H1 (cell line): ENCODE data around the gene RPS19. TPM values are rescaled to one million over a fixed set of nuclear protein-coding genes. Genes with fewer than 3 reads are reported as not detected.

Source experiments
- ASH2L ChIP-seq: fragments of 200-600, 300-600 bp; sonication (generic); IDR thresholded peaks from one replicate; pipeline ENCODE4 v1.7.1; 2017; ENCODE audit warnings: low read length
- BRCA1 ChIP-seq: IDR thresholded peaks from 2 replicates; pipeline ENCODE4 v1.6.1; 2012; ENCODE audit warnings: low read depth, low read length, improper control_type of control experiment
- CREB1 ChIP-seq: IDR thresholded peaks from 2 replicates; pipeline ENCODE4 v1.6.1; 2012; ENCODE audit warnings: inconsistent platforms
- EGR1 ChIP-seq: IDR thresholded peaks from 2 replicates; pipeline ENCODE4 v1.6.1; 2011; ENCODE audit warnings: low read depth, low read length, borderline replicate concordance
- HDAC2 ChIP-seq, 2 experiments: fragments of 300-600 bp in 1 of 2; sonication (generic) in 1 of 2; IDR thresholded peaks; 2 replicates each; pipeline ENCODE4 v1.6.1; 2011 to 2012; ENCODE audit warnings: low read depth in 2 of 2, low read length in 2 of 2, mild to moderate bottlenecking in 2 of 2, moderate library complexity in 2 of 2, borderline replicate concordance in 1 of 2, inconsistent platforms in 1 of 2
- KDM1A ChIP-seq: fragments of 200-600, 300-600 bp; sonication (generic); IDR thresholded peaks from 2 replicates; pipeline ENCODE4 v1.7.1; 2016; ENCODE audit warnings: mild to moderate bottlenecking, low read length, borderline replicate concordance
- KDM5A ChIP-seq: fragments of 200-600 bp; IDR thresholded peaks from 2 replicates; pipeline ENCODE4 v1.7.1; 2012; ENCODE audit warnings: mild to moderate bottlenecking, low read length, inconsistent platforms, mixed read lengths
- PHF8 ChIP-seq: fragments of 200-600 bp; sonication (generic); conservative IDR thresholded peaks from 2 replicates; pipeline ENCODE4 v1.7.1; 2012; ENCODE audit warnings: low read depth, mild to moderate bottlenecking, inconsistent platforms, low read length, moderate library complexity
- POU5F1 ChIP-seq: IDR thresholded peaks from 2 replicates; pipeline ENCODE4 v1.6.1; 2011; ENCODE audit warnings: low read depth, mild to moderate bottlenecking, low read length, moderate library complexity
- RFX5 ChIP-seq: IDR thresholded peaks from 2 replicates; pipeline ENCODE4 v1.6.1; 2011; ENCODE audit warnings: low read depth, low read length, improper control_type of control experiment, borderline replicate concordance
- RNF2 ChIP-seq: fragments of 200-900, 300-1000 bp; sonication (generic); IDR thresholded peaks from 2 replicates; pipeline ENCODE4 v1.7.1; 2016; ENCODE audit warnings: borderline replicate concordance, low read depth, mild to moderate bottlenecking, antibody characterized with exemption, low read length; ENCODE audit not compliant: poor library complexity, severe bottlenecking; ENCODE audit errors: missing control alignments
- SAP30 ChIP-seq: fragments of 300-600 bp; sonication (generic); IDR thresholded peaks from 2 replicates; pipeline ENCODE4 v1.7.1; 2012; ENCODE audit warnings: low read length, moderate library complexity, mild to moderate bottlenecking, inconsistent platforms; ENCODE audit not compliant: insufficient read depth, insufficient replicate concordance
- SIN3A ChIP-seq, 2 experiments: IDR thresholded peaks in 1 of 2; conservative IDR thresholded peaks in 1 of 2; 2 replicates each; pipeline ENCODE4 v1.6.1; 2011 to 2012; ENCODE audit warnings: low read length in 2 of 2, improper control_type of control experiment in 1 of 2, low read depth in 1 of 2, mild to moderate bottlenecking in 1 of 2
- SIX5 ChIP-seq: IDR thresholded peaks from 2 replicates; pipeline ENCODE4 v1.6.1; 2011; ENCODE audit warnings: mild to moderate bottlenecking, low read depth, low read length
- SP1 ChIP-seq: IDR thresholded peaks from 2 replicates; pipeline ENCODE4 v1.6.1; 2011; ENCODE audit warnings: low read depth, low read length
- SRF ChIP-seq: IDR thresholded peaks from 2 replicates; pipeline ENCODE4 v1.6.1; 2011; ENCODE audit warnings: mild to moderate bottlenecking, low read depth, low read length, moderate library complexity
- SUZ12 ChIP-seq: fragments of 200-600 bp; sonication (generic); IDR thresholded peaks from 2 replicates; pipeline ENCODE4 v1.6.1; 2012; ENCODE audit warnings: mild to moderate bottlenecking, inconsistent platforms, low read length, moderate library complexity, mixed read lengths
- TAF1 ChIP-seq: IDR thresholded peaks from 2 replicates; pipeline ENCODE4 v1.6.1; 2011; ENCODE audit warnings: mild to moderate bottlenecking, low read depth, low read length
- TEAD4 ChIP-seq: IDR thresholded peaks from 2 replicates; pipeline ENCODE4 v1.6.1; 2012; ENCODE audit warnings: low read depth, low read length, inconsistent platforms, mixed read lengths
- ZNF274 ChIP-seq: IDR thresholded peaks from 2 replicates; pipeline ENCODE4 v1.7.0; 2012; ENCODE audit warnings: low read length, borderline replicate concordance; ENCODE audit errors: extremely low read depth
- polyA plus RNA-seq, 7 experiments: library from polyadenylated mRNA; depleted of rRNA in 3 of 7; stranded (reverse) in 5 of 7; unstranded in 2 of 7; fragments of >200 nt in 5 of 7; fragments of 200-250 nt in 2 of 7; gene quantifications; 1 replicate in 5 of 7; 2 replicates in 1 of 7; 4 replicates in 1 of 7; pipeline versions ENCODE4 v1.2.1 to v1.2.3, GENCODE V29; 2011 to 2013; ENCODE audit warnings: missing spikeins in 2 of 7, mixed read lengths in 2 of 7
- total RNA-seq: library from RNA; stranded (reverse); fragmentation: NEBNext Ultra II Directional; extraction: Animal tissue kit (Norgen Biotek cat#: 25700); gene quantifications from 2 replicates; pipeline ENCODE4 v1.2.1, GENCODE V29; 2021
- TF ChIP-seq, protein P1 (sequence below): IDR thresholded peaks from 2 replicates; pipeline ENCODE4 v1.6.1; 2011; ENCODE audit warnings: low read depth, mild to moderate bottlenecking, low read length; ENCODE audit not compliant: insufficient read depth

Gene RPS19
- total and polyA plus RNA-seq, 2 of the 8 experiments (the other 6 are each of a cell fraction or from before 2014, with no cell fraction given), result 2,817 to 5,751 TPM

DNA sequence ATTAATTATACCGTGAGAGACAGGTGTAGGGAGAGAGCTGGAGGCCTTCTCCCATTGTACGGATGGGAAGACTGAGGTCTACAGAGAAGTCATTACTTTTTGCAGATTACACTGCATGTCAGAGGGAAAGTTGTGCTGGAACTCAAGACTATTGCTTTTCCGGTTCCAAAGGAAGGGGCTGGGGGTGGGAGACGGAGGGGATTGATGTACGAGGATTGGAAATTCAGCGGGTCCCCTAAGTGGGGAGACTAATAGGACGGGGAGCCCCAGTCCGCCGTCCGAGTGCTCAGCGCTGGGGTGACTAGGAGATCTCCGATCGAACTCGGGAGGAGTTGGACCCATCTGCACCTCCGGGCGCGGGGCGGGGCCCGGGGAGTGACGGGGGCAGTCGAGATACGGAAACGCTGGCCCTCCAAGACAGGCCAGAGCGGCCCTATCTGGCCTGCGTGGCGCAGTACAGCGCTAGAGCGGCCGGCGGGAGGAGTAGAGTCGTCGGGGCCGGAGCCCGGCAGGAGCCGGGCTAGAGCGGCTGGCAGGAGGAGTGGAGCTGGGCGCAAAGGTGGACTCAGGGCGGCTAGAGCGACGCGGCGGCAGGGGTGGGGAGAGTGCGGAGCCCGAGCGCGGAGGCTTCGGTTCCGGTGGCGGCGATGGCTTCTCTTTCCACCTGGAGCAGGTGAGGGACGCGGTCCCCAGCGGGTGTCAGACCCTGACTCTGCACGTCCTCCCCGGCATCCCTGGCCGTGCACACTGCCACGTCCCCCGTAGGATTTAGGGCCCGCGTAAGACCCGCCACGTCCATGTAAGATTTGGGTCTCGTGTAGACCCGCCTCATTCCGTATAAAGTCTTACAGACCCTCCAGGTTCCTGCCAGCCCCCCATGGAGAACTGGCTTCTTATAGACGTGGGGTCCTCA is 24.0 kb downstream of the RPS19 start (continued):
- TF ChIP-seq ZNF274 (no peak), RFX5 (0 out of 2 replicates have a peak, but pooled peaks have one; percentile 8), KDM5A (no peak), ASH2L (peak; percentile 75), SP1 (peak; percentile 71; the same call in 1 of the 2 replicates), KDM1A (peak; percentile 95), BRCA1 (no peak), SIN3A (conservative IDR thresholded peaks at IDR 0.05 in 1 of 2, IDR thresholded peaks at IDR 0.05 in 1 of 2; ENCODE audit: low read depth in 1 of 2, low read length in 2 of 2) (peak; percentile 92 to 93; a peak in 2 of 4 replicates), RNF2 (no peak), SIX5 (no peak), SUZ12 (no peak), CREB1 (peak; percentile 57; the same call in 1 of the 2 replicates), TEAD4 (no peak), POU5F1 (no peak), PHF8 (0 out of 2 replicates have a peak, but pooled peaks have one; percentile 27), TAF1 (peak; percentile 88), SRF (no peak), EGR1 (peak; percentile 99), SAP30 (no peak), HDAC2 (IDR thresholded peaks at IDR 0.05; ENCODE audit: borderline replicate concordance in 1 of 2, low read depth in 2 of 2, low read length in 2 of 2) (peak; percentile 39 to 99; a peak in 1 of 4 replicates)
- TF ChIP-seq, protein P1, sequence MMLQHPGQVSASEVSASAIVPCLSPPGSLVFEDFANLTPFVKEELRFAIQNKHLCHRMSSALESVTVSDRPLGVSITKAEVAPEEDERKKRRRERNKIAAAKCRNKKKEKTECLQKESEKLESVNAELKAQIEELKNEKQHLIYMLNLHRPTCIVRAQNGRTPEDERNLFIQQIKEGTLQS, result no peak
